ENCODE measurements around the gene DLX3.

Gene DLX3

GRCh38 chr17:50009282-50009681 is 14.3 kb upstream of the DLX3 start:
- no peak overlapping the region for H3K27ac ChIP-seq (ENCODE audit: insufficient read depth, low read length, poor library complexity, severe bottlenecking)
- H3K4me3 ChIP-seq (ENCODE audit: insufficient read depth, low read depth, low read length, poor library complexity, severe bottlenecking), result no peak overlapping the region
- no peaks in the 10 kb centered on the region for H3K36me3 ChIP-seq (ENCODE audit: control insufficient read depth, insufficient read depth, low read length)
- no peaks in the 10 kb centered on the region for H3K4me1 ChIP-seq (ENCODE audit: control insufficient read depth, insufficient read depth, low read length, poor library complexity, severe bottlenecking)
- H3K27me3 ChIP-seq (replicated peaks; ENCODE audit: control insufficient read depth, insufficient read depth, low read length, poor library complexity, severe bottlenecking), result peaks cover 3% of the 10 kb centered on the region
- DNase-seq, result no peak
- peaks cover 2% of the 10 kb centered on the region for H3K9me3 ChIP-seq (ENCODE audit: control insufficient read depth, low read length)

DNA sequence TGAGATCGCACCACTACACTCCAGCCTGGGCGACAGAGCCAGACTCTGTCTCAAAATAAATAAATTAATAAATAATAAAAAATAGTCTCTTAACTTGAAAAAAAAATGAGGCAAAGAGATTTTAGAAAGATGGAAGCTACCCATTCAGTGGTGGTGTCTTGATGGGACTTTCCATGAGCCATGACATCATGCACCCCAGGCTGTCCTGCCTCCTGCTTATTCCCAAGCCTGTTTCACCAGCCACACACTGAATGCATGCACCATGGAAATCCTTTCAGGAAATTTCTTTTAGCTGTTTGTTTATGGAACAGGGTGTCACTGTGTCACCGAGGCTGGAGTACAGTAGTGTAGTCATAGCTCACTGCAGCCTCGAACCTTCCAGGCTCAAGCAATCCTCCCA is 8.9 kb upstream of the DLX3 start:
- H3K4me3 ChIP-seq (ENCODE audit: insufficient read depth, low read depth, low read length, poor library complexity, severe bottlenecking), result no peak overlapping the region
- no peaks in the 10 kb centered on the region for H3K4me1 ChIP-seq (ENCODE audit: control insufficient read depth, insufficient read depth, low read length, poor library complexity, severe bottlenecking)
- peaks cover 14% of the 10 kb centered on the region for H3K27me3 ChIP-seq (replicated peaks; ENCODE audit: control insufficient read depth, insufficient read depth, low read length, poor library complexity, severe bottlenecking)
- no peaks in the 10 kb centered on the region for H3K9me3 ChIP-seq (ENCODE audit: control insufficient read depth, low read length)
- no peaks in the 10 kb centered on the region for H3K36me3 ChIP-seq (ENCODE audit: control insufficient read depth, insufficient read depth, low read length)
- no peak overlapping the region for H3K27ac ChIP-seq (ENCODE audit: insufficient read depth, low read length, poor library complexity, severe bottlenecking)
- no peak for DNase-seq

DNA sequence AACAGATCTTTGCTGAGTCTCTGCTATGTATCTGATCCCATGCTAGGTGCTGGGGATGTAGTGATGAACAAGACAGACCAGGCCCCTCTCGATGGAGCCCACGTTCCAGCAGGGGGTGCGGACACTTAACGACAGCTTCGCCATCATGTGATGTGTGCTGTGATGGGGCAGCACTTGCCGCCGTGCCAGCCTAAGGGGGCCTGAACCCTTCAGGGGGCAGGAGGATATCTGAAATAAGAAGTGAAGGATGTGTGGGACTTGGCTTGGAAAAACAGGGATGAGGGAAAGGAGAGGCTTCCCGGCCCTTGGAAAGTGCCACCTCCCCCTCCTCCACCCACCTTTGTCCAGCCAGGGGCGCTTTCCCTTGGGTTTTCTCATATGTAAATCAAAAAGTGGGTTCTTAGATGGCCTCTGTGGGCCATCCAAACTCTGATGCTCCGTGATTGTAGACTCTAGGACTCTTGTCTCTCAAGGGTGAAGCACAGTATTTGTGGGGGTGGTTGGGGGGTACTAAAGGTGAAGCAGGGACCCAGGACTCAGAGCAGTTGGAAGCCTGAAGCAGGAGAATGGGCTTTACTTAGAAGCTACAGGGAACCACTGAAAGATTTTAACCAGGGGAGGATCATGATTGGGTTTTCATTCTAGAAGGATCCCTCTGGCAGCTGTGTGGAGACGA is 4.0 kb upstream of the DLX3 start:
- Histone ChIP-seq H3K36me3 (ENCODE audit: control insufficient read depth, insufficient read depth, low read length) (no peaks in the 10 kb centered on the region), H3K27ac (ENCODE audit: insufficient read depth, low read length, poor library complexity, severe bottlenecking) (no peak overlapping the region), H3K27me3 (replicated peaks; ENCODE audit: control insufficient read depth, insufficient read depth, low read length, poor library complexity, severe bottlenecking) (peaks cover 52% of the 10 kb centered on the region), H3K4me3 (ENCODE audit: insufficient read depth, low read depth, low read length, poor library complexity, severe bottlenecking) (no peak overlapping the region), H3K4me1 (ENCODE audit: control insufficient read depth, insufficient read depth, low read length, poor library complexity, severe bottlenecking) (peaks cover 21% of the 10 kb centered on the region), H3K9me3 (ENCODE audit: control insufficient read depth, low read length) (no peaks in the 10 kb centered on the region)
- no peak for DNase-seq

DNA sequence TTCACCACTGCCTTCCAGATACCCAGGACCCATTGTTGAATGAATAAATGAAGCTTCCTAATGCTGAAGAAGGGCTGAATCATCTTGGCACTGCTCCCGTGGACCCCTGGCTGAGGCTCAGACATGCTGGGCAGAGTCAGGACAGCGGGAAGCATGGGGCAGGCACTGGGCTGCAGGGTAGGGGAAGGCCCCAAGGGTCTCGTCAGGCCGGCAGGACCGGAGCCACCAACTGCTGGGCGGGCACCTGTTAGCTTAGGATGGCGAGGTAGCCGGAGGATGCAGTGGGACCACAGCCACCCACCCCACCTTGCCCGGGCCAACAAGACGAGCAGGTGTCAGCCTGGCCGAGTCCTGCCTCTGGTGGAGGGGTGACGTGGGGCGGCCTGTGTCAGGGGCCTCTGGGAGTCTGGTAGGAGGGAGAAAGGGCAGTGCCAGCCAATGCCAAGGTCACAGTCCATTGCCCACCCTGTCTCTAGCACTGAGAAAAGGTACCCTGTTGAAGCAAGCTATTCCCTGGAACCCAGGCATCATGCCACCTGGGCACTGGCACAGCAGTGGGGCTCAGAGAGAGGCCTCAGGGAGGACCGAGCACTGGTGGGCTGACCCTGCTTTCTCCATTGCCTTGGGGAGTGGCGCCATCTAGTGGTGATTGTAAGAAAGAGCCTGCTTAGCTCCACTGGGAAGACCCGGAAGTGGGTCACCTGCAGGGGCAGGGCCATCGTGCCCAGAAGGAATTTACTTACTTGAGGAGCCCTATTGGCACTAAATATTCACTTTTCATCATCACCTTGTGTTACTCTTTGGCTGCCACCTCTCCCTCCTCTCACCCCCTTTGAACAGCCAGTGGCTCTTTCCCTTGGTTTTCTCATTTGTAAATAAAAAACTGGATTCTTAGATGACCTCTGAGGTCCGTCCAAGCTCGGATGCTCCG is 3.0 kb upstream of the DLX3 start:
- Histone ChIP-seq H3K27me3 (replicated peaks; ENCODE audit: control insufficient read depth, insufficient read depth, low read length, poor library complexity, severe bottlenecking) (peaks cover 55% of the 10 kb centered on the region), H3K4me3 (ENCODE audit: insufficient read depth, low read depth, low read length, poor library complexity, severe bottlenecking) (no peak overlapping the region), H3K36me3 (ENCODE audit: control insufficient read depth, insufficient read depth, low read length) (no peaks in the 10 kb centered on the region), H3K4me1 (ENCODE audit: control insufficient read depth, insufficient read depth, low read length, poor library complexity, severe bottlenecking) (peaks cover 27% of the 10 kb centered on the region), H3K9me3 (ENCODE audit: control insufficient read depth, low read length) (no peaks in the 10 kb centered on the region), H3K27ac (ENCODE audit: insufficient read depth, low read length, poor library complexity, severe bottlenecking) (no peak overlapping the region)
- peak; percentile 61 to 78 (median 74) for DNase-seq

- Histone ChIP-seq H3K4me1 (ENCODE audit: control insufficient read depth, insufficient read depth, low read length, poor library complexity, severe bottlenecking) (peaks cover 29% of the 10 kb centered on the region), H3K4me3 (ENCODE audit: insufficient read depth, low read depth, low read length, poor library complexity, severe bottlenecking) (no peak overlapping the region)
Observed at GRCh38 chr17:49997301-49997650, 2.3 kb upstream of the DLX3 start.

DNA sequence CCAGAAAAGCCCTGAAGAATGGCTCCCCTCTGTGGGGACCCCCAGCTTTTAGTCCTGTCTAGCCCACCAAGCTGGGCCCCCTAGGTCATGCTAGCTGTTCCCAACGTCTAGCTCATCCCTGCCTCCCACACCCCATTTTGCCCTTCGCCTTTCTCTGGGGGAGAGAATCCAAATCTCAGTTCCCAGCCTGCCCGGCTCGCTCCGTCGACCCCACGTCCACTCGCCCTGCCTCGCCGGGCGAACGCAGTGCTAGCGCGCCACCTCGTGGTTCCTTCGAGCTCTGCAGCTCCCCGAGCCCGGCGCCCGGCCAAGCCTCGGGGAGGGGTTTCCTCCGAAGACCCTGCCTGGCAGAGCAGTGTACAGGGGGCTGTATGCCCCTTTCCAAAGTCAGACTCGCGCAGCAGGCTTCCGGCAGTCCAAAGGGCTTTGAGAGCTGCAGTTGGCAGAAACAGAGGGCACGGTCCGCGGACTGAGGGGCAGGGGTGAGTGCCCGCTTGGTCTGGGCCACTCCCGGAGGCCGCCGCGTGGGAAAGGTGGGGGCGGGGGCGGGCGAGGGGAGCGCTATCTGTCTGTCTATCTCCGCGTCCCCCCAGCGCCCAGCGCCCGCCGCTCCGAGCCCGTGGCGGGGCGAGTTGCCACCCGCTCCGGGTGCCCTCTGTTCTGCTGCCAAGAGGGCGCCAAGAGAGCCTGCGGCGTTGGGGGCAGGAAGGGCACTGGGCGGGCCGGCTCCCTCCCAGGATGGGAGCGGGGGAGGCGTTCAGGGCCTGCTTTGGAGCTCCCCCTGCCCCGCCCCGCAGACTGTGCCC is 1.7 kb upstream of the DLX3 start:
- DNase-seq, result peak; percentile 25 to 52 (median 34)
- H3K4me1 ChIP-seq (ENCODE audit: control insufficient read depth, insufficient read depth, low read length, poor library complexity, severe bottlenecking), result peaks cover 29% of the 10 kb centered on the region
- H3K4me3 ChIP-seq (ENCODE audit: insufficient read depth, low read depth, low read length, poor library complexity, severe bottlenecking), result peak overlapping the region; percentile 37
- H3K9me3 ChIP-seq (ENCODE audit: control insufficient read depth, low read length), result no peaks in the 10 kb centered on the region
- peaks cover 61% of the 10 kb centered on the region for H3K27me3 ChIP-seq (replicated peaks; ENCODE audit: control insufficient read depth, insufficient read depth, low read length, poor library complexity, severe bottlenecking)
- no peaks in the 10 kb centered on the region for H3K36me3 ChIP-seq (ENCODE audit: control insufficient read depth, insufficient read depth, low read length)
- no peak overlapping the region for H3K27ac ChIP-seq (ENCODE audit: insufficient read depth, low read length, poor library complexity, severe bottlenecking)

More at GRCh38 chr17:49997301-49997650, 2.3 kb upstream of the DLX3 start:
- DNase-seq, result no peak
- Histone ChIP-seq H3K27ac (ENCODE audit: insufficient read depth, low read length, poor library complexity, severe bottlenecking) (no peak overlapping the region), H3K9me3 (ENCODE audit: control insufficient read depth, low read length) (no peaks in the 10 kb centered on the region), H3K27me3 (replicated peaks; ENCODE audit: control insufficient read depth, insufficient read depth, low read length, poor library complexity, severe bottlenecking) (peaks cover 61% of the 10 kb centered on the region), H3K36me3 (ENCODE audit: control insufficient read depth, insufficient read depth, low read length) (no peaks in the 10 kb centered on the region)

DNA sequence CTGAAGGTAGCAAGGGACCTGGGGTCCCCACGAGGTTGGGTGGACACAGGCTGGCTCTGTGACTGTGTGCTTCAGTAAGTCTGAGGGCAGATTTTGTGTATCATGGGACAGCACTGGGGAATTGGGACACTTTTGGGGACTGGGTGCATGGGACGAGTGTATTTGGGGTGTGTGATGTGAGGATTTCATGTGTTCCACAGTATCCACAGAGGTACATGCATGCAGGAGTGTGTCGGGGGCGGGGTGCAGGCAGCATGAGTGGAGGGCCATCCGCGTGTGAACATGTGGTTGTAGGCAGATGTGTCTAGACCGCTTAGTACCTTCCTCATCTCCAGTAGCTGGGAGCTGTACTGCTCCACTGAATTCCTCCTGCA is 1.1 kb upstream of the DLX3 start:
- Histone ChIP-seq H3K27ac (ENCODE audit: insufficient read depth, low read length, poor library complexity, severe bottlenecking) (no peak overlapping the region), H3K36me3 (ENCODE audit: control insufficient read depth, insufficient read depth, low read length) (no peaks in the 10 kb centered on the region), H3K9me3 (ENCODE audit: control insufficient read depth, low read length) (no peaks in the 10 kb centered on the region), H3K27me3 (replicated peaks; ENCODE audit: control insufficient read depth, insufficient read depth, low read length, poor library complexity, severe bottlenecking) (peaks cover 61% of the 10 kb centered on the region), H3K4me1 (ENCODE audit: control insufficient read depth, insufficient read depth, low read length, poor library complexity, severe bottlenecking) (peaks cover 29% of the 10 kb centered on the region), H3K4me3 (ENCODE audit: insufficient read depth, low read depth, low read length, poor library complexity, severe bottlenecking) (no peak overlapping the region)
- DNase-seq, result no peak

- H3K27me3 ChIP-seq (replicated peaks; ENCODE audit: control insufficient read depth, insufficient read depth, low read length, poor library complexity, severe bottlenecking), result peaks cover 56% of the 10 kb centered on the region
- no peaks in the 10 kb centered on the region for H3K9me3 ChIP-seq (ENCODE audit: control insufficient read depth, low read length)
- DNase-seq, result no peak
- peaks cover 29% of the 10 kb centered on the region for H3K4me1 ChIP-seq (ENCODE audit: control insufficient read depth, insufficient read depth, low read length, poor library complexity, severe bottlenecking)
- H3K27ac ChIP-seq (ENCODE audit: insufficient read depth, low read length, poor library complexity, severe bottlenecking), result no peak overlapping the region
- no peaks in the 10 kb centered on the region for H3K36me3 ChIP-seq (ENCODE audit: control insufficient read depth, insufficient read depth, low read length)
- peak overlapping the region; percentile 53 for H3K4me3 ChIP-seq (ENCODE audit: insufficient read depth, low read depth, low read length, poor library complexity, severe bottlenecking)
Observed at GRCh38 chr17:49994085-49995054, 654 bp downstream of the DLX3 start.

DNA sequence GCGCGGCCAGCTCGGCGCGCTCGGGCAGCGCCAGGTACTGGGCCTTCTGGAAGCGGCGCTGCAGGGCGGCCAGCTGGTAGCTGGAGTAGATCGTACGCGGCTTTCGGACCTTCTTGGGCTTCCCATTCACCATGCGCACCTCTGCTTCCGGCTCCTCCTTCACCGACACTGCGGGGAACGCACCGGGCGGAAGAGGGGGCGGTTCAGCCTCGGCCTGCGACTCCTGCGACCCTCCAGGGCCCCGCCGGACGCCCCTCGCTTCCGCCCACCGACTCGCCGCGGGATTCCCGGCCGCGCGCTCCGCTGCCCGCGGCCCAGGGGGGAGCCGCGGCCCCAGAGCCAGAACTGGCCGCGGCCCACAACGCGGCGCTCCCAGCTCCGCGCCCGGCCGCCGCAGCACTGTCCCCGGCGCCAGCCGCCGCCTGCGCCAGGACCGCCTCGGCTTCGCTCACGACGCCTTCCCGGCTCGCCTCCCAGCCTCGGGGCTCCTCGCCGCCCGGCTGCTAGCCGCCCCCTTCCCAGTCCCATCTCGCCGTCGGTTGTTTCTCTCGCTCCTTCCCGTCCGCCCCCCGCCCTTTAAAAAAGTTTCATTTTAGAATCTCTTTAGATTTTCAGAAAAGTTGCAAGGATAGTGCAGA is 1.5 kb downstream of the DLX3 start:
- peaks cover 29% of the 10 kb centered on the region for H3K4me1 ChIP-seq (ENCODE audit: control insufficient read depth, insufficient read depth, low read length, poor library complexity, severe bottlenecking)
- peaks cover 47% of the 10 kb centered on the region for H3K27me3 ChIP-seq (replicated peaks; ENCODE audit: control insufficient read depth, insufficient read depth, low read length, poor library complexity, severe bottlenecking)
- no peak overlapping the region for H3K27ac ChIP-seq (ENCODE audit: insufficient read depth, low read length, poor library complexity, severe bottlenecking)
- peak overlapping the region; percentile 53 for H3K4me3 ChIP-seq (ENCODE audit: insufficient read depth, low read depth, low read length, poor library complexity, severe bottlenecking)
- no peak for DNase-seq
- no peaks in the 10 kb centered on the region for H3K36me3 ChIP-seq (ENCODE audit: control insufficient read depth, insufficient read depth, low read length)
- H3K9me3 ChIP-seq (ENCODE audit: control insufficient read depth, low read length), result no peaks in the 10 kb centered on the region

Data from effector memory CD4-positive, alpha-beta T cell (primary cell).